ENCODE measurements around the gene MBOAT1. TPM values are rescaled to one million over a fixed set of nuclear protein-coding genes. Genes with fewer than 3 reads are reported as not detected.

Gene MBOAT1
- total and polyA plus RNA-seq, 2 of the 13 experiments (the other 11 are each of a cell fraction or from before 2014, with no cell fraction given), result not detected

- Histone ChIP-seq H3K9me3 (ENCODE audit: low read length) (peaks cover 12% of the 10 kb centered on the region; the same call in 1 of the 2 replicates), H3K4me1 (ENCODE audit: insufficient read depth, low read length) (no peaks in the 10 kb centered on the region), H3K4me3 (replicated peaks in 1 of 3; ENCODE audit: insufficient read depth in 1 of 3, low read depth in 2 of 3, low read length in 3 of 3) (no peak overlapping the region), H3K27me3 (ENCODE audit: control insufficient read depth in 1 of 2, insufficient read depth in 2 of 2, low read length in 2 of 2) (no peaks in the 10 kb centered on the region), H3K79me2 (ENCODE audit: insufficient read depth, low read length) (no peaks in the 10 kb centered on the region), H4K20me1 (ENCODE audit: insufficient read depth, low read length) (no peaks in the 10 kb centered on the region), H3K9ac (ENCODE audit: insufficient read depth, low read depth, low read length) (no peak overlapping the region), H3K36me3 (replicated peaks in 1 of 2; ENCODE audit: control insufficient read depth in 1 of 2, insufficient read depth in 2 of 2, low read length in 2 of 2) (no peaks in the 10 kb centered on the region), H3K27ac (ENCODE audit: extremely low read length, insufficient read depth, low read length) (no peak overlapping the region), H3K4me2 (ENCODE audit: low read depth, low read length) (no peak overlapping the region), H2AFZ (ENCODE audit: low read length) (no peak overlapping the region)
- in situ Hi-C loops (cut with HindIII; ENCODE audit: extremely low pct_ligation_motif_present, low pct_unique_long_range_greater_than_20kb), result no loop called here
- no TSS peak for BruUV-seq (replicated peaks)
- POLR2A ChIA-PET, result no interaction called here
- CTCF ChIA-PET (ENCODE audit: low intra/inter-chr PET ratio, low total read pairs), result no interaction called here
- DNase-seq (ENCODE audit: low spot score), result no peak
- intact Hi-C loops (cut with micrococcal nuclease; ENCODE audit: unreplicated experiment), result no loop called here
- TF ChIP-seq PITX1 (CRISPR knock-in tag; IDR thresholded peaks at IDR 0.05) (no peak), TBX3 (IDR thresholded peaks at IDR 0.05; ENCODE audit: borderline replicate concordance) (no peak), ZNF788 (CRISPR knock-in tag; IDR thresholded peaks at IDR 0.05; ENCODE audit: borderline replicate concordance) (no peak), ERF (CRISPR knock-in tag; IDR thresholded peaks at IDR 0.05) (no peak), GRHL1 (CRISPR knock-in tag; conservative IDR thresholded peaks at IDR 0.05) (no peak), ATF5 (CRISPR knock-in tag; IDR thresholded peaks at IDR 0.05; ENCODE audit: low read depth) (no peak), ZHX2 (IDR thresholded peaks at IDR 0.05; ENCODE audit: low read depth) (no peak), ZHX2 (CRISPR knock-in tag; IDR thresholded peaks at IDR 0.05; ENCODE audit: borderline replicate concordance) (no peak), MAF1 (CRISPR knock-in tag; IDR thresholded peaks at IDR 0.05; ENCODE audit: borderline replicate concordance) (no peak), SNAPC2 (CRISPR knock-in tag; IDR thresholded peaks at IDR 0.05) (no peak), ZNF589 (CRISPR knock-in tag; conservative IDR thresholded peaks at IDR 0.05) (no peak), CENPX (CRISPR knock-in tag; IDR thresholded peaks at IDR 0.05) (no peak), HMGXB4 (CRISPR knock-in tag; IDR thresholded peaks at IDR 0.05; ENCODE audit: borderline replicate concordance in 1 of 2, low read depth in 1 of 2) (no peak)
- ATAC-seq, result no peak
- FAIRE-seq, result no peak
These were observed 125.3 kb downstream of the MBOAT1 start for GRCh38 chr6:20086992-20087391.

Measured in HepG2 (cell line).